ENCODE measurements around the gene TMEM62.
"Not testable (repeated sequence)": the region's sequence is repeated elsewhere in the genome, so short reads cannot be mapped to it uniquely, and the experiment has no call there.

Gene TMEM62

DNA sequence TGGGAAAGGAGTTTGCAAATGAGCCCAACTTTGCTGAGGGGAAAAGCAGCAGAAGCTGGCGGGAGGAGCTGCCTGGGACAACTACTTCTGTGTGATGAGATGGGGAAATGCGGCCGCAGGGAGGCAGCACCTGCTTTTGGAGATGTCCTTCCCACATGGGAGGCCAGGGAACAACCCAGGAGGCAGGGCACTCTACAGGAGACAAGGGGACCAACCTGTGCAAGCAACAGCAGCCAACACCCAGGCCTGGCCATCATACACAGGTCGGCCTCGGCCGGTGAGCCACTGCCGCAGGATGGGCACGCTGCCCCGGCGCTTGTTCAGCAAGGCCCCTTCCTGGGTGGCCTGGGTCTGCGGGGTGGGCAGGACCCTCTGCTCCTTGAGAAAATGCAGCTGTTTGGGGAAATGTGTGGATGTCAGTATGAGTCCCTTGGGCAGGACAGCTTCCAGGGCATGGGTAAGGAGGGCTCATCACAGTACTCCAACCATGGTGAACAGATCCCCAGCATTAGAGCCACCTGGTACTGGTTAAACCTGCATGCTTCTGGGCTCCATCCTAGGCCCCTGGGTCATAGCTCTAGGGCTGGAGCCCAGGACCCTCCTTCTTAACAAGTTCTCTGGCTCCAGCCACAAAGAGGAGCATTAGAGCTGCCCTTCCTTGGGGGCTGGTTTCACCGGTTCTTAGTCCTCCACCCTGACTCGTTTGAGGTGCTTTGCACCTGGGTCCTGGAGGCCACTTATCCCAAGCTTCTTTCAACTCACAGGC, 75.9 kb downstream of the TMEM62 start:
- no peak for DNase-seq (ENCODE audit: low read depth)

DNA sequence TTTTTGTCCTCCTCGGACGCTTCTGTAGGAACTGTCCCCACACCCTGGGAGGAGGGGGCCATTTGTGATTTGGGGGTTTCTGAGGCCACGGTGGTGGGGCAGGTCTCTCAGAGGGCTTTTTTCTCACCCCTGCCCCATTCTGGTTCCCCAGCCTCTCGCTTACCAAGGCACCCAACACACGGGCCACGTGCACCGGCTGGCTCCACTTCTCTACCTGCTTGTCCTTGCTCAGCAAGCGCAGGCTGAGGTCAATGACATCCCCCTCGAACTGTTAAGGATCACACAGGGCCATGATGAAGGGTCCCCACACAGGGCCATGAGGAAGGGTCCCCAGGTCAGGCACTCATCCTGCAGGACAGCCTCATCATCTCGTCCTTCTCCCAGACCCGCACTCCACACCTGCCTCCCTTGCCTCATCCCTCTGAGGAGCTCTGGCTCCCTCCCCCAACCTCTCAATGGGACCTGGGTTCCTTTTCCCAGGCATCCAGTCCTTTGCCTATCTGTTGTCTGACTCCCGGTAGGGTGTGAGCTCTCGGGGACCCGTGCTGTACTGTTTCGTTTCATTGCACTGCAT, 76.9 kb downstream of the TMEM62 start:
- no peak for DNase-seq (ENCODE audit: low read depth)

DNA sequence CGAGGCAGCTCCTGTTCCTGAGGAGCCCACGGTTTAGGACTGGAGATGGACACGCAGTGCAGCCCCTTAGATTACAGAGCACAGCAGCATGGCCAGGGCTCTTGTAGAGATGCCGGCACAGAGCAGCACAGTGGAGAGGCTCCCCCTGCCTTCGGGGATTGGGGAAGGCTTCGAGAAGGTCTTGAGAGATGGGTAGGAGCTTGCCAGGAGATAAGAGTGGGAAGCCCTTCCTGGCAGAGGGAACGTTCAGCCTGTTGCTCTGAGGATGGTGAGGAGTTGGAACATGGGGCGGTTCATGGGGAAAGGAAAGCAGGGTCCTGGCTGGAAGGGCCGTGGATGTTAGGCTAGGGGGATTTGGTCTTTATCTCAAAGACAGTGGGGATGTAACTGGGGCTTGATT, 77.4 kb downstream of the TMEM62 start:
- no peak for DNase-seq (ENCODE audit: low read depth)

DNA sequence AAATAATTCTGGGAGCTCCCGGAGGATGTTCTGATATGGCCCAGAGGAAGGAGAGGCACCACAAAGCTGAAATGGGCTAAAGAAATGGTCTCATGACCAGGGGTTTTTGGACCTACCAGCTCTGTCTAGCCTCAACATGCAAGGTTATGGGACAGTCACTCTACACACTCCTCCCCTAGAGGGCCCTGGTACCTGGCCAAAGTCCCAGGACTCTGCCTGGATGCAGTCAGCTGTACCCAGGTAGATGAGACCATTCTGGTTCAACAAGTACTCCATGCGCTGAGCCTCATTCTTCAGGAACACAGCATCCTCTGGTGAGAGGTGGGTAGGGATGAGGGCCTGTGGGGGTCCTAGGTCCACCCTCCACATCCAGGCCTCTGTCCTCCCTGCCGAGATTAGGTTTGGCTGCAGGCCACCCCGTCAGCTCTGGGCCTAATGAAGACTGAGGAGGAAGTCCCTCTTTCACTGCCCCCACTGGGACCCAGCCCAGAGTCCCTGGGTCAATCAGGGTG, 77.9 kb downstream of the TMEM62 start:
- no peak for DNase-seq (ENCODE audit: low read depth)

DNA sequence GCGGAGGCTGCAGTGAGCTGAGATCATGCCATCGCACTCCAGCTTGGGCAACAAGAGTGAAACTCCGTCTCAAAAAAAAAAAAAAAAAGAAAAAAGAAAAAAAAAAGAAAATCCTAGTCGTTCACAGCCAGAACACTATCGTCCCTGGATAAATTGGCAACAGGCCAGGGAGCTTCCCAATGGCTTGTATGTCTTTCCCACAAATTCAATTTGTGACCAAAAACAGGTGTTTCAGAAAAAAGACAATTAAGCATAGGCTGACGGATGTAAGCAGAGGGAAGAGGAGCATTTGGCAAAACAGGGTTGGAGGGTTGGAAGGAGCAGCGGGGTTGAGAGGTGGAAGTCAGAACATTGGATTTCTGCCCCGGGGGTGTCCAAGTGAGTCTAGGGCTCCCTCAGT, 78.9 kb downstream of the TMEM62 start:
- no peak for DNase-seq (ENCODE audit: low read depth)

DNA sequence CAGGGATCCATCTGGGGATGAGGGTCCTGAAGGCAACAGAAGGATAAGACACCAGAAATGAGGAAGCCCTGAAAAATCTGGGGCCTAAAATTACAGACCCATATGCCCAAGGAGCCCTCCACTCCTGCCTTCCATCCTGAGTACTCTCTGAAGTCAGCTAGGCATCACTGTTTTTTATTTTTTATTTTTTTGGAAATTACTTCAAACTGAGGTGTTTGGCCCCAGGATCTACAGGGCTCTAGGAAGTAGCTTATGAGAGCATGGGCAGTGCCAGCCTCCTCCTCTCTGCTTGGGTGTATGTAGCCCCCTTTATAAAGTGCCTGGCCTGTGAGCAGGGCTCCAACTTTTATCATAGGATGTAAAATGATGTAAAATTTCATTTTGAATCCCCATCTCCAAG, 79.6 kb downstream of the TMEM62 start:
- no peak for DNase-seq (ENCODE audit: low read depth)

DNA sequence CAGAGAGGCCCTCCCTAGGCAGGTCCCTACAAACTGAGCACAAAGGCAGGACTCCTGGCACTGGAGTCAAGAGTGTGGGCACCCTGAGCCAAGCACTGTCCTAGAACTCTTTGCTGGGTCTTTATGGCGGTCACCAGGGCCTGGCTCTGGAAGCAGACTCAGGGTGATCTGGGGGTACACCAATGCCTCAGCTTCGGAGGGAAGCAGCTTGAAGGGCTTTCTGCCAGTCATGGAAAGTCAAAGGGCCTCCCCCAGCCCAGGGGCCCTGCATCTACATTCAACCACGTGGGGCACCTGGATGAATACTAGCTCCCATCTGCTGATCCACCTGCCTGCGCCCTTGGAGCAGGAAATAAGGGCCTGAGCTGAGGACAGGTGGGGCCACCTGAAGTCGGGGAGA, 80.1 kb downstream of the TMEM62 start:
- DNase-seq (ENCODE audit: low read depth), result no peak

DNA sequence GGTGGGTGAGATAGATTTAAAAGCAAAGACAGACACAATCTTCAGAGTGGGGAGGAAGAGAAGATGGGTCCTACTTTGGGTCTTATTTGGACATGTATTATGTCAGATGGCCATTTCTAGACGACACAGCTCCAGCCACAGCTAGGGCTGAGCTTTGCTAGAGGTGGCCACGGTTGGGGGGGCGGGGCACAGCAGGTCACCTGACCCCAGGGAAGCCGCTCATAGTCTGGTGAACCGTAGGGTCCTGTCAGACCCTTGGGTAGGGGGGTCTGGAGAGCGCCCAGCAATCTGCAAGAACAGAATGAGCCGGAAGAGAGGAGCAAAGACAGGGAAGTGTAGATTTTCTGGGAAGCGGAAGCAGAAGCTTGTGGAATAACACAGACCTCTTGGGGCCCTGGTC, 80.8 kb downstream of the TMEM62 start:
- DNase-seq (ENCODE audit: low read depth), result no peak

DNA sequence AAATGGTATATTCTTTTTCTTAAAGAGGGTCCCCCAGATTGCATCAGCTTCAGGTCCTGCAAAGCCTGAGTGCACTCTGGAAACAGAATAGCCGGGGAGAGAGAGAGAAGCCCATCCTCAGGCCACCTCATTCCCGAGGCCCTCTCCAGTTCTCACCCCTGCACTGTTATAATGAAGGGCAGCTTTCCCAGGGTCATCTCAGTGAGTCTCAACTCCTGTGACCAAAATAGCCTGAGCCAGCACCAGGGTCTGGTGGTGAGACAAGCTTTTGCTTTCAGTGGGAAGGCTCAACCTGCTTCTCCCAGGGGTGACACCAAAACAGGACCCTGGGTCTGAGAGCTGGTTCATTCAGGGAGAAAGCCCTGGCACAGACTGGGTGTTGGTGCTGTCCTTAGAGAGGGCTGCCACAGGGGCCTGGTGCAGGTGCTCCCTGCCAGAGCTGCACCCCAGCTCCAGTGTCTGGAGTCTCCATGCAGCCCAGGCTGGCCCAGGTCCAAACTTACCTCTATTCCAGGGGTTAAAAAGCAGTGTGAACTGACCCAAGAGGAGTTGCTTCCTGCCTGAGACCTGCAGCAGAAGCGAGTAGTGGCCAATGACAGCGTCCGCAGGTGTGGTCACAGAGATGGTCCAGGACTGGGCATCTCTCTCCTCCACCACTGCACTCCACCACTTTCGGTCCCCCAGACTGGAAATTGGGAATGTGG, 81.4 kb downstream of the TMEM62 start:
- no peak for DNase-seq (ENCODE audit: low read depth)

DNA sequence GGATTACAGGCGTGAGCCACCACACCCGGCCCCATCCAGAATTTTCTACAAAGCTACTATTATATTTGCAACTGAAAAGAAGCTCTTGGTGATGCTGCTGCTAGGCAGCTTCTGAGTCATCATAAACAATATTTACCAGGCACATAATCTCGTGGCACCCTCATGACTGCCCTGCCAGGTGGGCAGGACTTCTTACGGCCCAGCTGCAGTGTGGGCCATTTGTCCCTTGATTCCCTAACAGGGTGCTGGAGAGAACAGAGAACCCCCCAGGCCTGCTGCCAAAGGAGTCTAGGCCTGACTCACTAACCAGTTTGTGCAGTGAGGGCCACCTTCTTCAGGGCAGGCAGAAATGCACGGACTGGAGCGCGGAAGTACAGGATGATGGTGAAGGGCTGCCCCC, 82.6 kb downstream of the TMEM62 start:
- DNase-seq (ENCODE audit: low read depth), result no peak

DNA sequence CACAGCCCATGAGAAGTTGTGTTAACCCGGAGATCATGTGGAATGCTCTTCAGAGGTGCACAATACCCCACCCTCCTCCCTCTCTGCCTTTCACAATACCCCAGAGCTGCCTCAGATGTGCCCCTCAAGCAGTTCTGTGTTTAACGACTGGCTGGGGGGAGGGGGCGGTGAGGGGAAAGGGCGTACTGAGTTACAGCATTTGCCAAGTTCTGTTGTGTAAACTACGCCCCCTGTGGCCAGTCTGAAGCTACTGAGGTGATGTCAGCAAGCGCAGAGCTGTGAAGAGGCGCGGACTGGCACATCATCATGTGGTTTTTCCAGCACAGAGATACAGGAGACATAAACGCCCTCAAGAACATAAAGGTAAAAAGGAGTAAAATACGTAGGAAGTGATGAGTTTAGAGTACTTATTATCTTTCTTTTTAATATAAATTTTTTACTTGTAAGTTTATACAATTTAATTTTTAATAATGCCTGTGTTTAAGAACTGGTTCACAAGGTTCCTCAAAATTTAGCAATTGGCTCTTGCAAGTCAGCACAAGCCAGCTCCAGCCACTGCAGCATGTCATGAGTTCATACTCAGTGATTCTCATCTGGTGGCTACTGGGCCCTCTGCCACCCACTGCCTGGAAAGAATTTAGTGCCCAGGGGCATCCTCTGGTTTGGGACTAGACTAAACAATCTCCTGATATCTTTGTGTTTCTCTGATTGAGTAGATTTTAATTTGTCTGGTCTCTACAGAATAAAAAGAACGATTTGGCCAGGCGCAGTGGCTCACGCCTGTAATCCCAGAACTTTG, 85.7 kb downstream of the TMEM62 start:
- no peak for DNase-seq (ENCODE audit: low read depth)

DNA sequence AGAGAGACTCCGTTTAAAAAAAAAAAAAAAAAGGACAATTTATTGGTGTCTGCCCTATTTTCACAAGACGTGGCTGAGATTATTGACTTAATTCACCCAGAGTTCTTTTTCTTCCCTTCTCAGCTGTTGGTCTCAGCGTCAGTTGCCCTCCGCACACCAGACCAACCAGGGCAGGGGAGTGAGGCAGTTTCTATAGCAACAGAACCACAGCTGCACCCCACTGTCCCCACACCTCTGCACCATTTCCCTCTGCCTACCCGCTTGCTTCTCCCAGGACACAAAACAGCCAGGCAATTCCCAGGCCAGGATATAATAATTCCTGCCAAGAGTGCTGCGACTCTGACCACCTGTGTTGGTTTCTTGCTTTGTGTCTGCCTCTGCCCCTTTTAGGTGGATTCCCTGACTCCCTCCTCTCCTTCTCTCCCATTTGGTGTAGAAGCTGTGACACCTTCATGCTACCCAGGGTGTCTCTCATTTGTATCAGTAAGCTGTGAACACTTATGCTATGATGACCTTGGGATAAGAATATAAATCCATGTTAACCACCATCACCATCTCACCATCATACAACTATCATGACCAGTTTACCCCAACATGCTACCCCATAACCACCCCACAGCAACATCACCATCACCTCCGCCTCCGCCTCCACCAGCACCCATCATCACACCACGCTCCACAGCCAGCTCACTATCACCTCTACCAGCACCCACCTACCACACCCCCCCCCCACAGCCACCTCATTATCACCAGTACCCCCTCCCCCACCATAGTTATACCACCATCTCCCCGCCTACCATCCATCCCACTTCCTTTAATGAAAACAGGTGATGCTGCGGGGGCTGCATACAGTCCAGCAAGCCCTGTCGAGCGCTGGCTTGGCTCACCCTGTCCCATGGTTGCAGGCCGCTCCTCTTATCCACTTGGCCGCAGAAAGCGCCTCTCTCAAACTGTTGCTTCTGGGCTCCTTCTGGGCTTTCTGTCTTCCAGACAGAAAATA, 86.8 kb downstream of the TMEM62 start:
- no peak for DNase-seq (ENCODE audit: low read depth)

DNA sequence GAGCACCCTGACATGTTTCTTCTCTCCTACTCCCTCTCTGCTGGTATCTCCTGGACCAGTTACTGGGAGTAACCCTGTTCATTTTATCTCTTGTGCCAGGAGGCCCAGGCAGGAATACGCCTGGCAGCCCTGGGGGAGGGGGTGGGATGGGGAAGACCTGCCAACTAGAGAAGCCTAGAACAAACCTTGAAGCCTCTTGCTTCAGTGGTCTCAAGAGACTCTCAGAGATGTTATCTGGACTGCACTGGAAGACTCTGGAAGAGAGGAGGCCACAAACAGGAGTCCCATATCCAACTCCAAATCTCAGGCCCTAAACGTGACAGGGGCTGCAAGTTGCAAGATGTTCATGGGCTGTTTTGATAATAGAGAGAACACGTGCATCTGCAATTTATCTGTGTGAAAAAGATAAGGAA, 87.6 kb downstream of the TMEM62 start, which contains the start of gene EPB42:
TSS of gene EPB42 (minus strand) at position 28 of the 413 bp plus-strand sequence. CDS start 193 bp downstream, outside the sequence.
- DNase-seq (ENCODE audit: low read depth), result no peak

DNA sequence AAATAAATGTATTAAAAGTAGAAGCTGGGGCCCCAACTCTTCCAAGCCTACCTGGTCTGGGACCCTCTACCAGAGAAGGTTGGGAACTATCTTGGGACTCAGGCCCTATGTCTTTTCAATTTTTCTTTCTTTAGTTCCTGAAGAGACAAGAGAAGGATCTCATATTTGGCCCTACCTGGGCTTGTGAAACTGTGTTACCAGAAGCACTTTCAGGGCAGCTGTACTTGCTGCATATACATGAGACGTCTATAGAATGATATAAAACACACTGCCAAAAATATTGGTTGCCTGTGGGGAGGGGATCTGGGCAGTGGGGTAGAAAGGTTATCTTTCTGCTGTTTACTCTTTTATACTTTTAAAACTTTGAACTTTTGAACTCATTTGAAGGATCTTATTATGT, 88.0 kb downstream of the TMEM62 start:
- no peak for DNase-seq (ENCODE audit: low read depth)

DNA sequence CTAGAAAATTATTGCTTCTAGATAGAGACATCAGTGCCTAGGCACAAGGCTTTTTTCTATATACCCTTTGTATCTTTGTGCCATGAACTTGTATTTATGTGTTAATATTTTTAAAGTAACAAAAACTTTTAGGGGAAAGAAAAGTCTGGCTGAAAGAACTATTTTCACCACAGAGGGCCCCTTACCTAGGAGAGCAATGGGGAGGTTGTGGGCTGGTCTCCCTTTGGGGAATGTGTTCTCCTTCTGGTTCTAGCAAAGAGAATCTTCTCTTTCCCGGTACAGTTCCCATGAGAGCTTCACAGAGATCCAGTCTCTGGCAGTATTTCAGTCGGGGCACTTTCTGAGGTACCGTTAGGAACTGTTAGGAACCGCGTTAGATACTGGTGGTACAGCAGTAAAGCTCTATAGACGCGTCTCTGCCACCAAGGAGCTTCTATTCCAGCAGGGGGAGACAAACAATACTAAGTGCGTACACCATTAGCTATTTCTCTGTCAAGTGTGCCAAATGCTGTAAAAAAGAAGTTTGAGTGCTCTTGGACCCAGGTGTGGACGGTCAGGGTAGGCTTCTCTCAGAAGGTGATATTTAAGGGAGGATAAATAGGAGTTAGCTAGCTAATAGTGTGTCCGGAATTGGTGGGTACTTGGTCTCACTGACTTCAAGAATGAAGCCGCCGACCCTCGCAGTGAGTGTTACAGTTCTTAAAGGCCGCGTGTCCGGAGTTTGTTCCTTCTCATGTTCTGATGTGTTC, 92.0 kb downstream of the TMEM62 start:
- DNase-seq (ENCODE audit: low read depth), result peak; percentile 32

DNA sequence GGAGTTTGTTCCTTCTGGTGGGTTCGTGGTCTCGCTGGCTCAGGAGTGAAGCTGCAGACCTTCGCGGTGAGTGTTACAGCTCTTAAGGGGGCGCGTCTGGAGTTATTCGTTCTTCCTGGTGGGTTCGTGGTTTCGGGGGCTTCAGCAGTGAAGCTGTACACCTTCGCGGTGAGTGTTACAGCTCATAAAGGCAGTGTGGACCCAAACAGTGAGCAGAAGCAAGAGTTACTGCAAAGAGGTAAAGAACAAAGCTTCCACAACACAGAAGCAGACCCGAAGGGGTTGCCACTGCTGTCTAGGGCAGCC, 92.5 kb downstream of the TMEM62 start:
- not testable (repeated sequence) for DNase-seq (ENCODE audit: low read depth)

DNA sequence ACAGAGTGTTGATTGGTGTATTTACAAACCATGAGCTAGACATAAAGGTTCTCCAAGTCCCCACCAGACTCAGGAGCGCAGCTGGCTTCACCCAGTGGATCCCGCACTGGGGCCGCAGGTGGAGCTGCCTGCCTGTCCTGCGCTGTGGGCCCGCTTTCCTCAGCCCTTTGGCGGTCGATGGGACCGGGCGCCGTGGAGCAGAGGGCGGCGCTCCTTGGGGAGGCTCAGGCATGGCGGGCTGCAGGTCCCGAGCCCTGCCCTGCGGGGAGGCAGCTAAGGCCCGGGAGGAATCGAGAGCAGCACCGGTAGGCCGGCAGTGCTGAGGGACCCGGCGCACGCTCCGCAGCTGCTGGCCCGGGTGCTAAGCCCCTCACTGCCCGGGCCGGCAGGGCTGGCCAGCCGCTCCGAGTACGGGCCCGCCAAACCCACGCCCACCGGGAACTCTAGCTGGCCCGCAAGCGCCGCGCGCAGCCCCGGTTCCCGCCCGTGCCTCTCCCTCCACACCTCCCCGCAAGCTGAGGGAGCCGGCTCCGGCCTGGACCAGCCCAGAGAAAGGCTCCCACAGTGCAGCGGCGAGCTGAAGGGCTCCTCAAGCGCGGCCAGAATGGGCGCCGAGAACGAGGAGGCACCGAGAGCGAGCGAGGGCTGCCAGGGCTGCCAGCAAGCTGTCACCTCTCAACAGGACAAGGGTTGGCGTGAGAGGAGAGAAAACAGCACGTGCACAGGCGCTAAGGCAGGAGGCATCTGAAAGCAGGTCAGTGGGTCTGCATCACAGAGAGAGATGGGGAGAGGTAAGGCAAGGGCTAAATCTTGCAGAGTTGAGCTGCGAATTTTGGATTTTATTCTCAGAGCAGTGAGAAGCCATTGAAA, 93.3 kb downstream of the TMEM62 start:
- no peak for DNase-seq (ENCODE audit: low read depth)

DNA sequence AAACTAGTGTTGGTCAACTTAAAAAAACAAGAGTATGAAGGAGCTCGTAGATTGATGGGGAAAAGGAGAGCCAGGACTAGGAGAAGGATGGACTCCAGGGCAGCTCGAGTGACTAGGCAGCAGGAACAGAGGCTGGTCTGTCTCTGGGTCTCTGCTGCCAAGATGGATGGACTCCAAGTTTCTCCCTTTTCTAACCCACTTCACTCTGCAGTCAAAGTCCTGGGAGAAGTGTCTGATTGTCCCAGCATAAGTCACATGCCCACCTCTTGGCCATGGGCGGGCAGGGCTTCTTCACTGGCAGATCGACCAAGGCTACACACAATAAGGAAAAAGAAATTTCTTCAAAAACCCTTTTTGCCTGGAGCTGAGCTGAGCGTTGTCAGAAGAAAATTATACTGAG, 96.6 kb downstream of the TMEM62 start:
- DNase-seq (ENCODE audit: low read depth), result no peak

DNA sequence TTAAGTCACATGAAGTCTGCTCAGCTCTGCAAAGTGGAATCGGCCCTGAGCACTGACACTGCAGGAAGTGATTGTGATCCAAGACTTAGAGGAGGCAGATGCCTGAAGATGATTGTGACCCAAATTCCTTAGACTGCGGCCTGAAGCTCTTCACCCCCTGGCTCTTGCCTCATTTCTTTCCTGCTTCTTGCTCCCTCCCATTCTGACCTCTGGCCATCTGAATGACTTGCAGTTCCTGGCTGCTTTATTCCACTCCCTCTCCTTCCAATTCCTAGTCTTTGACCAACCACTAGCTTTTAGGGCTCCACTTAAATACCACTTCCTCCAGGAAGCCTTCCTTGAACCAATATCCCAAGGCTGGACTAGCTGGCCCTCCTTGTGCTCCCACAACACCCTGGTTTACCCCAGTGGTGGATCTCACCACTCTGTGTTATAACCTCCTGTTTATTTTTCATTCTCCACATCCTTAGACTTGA, 97.3 kb downstream of the TMEM62 start:
- DNase-seq (ENCODE audit: low read depth), result no peak
